HG02973 (cell line): ENCODE measurements around the gene SHFL.

ENCODE experiments used
- ATAC-seq: cut with Tn5 transposase; IDR thresholded peaks from one replicate; pipeline ENCODE4 v1.9.1; 2021; ENCODE audit warnings: moderate library complexity; ENCODE audit not compliant: unreplicated experiment

SHFL gene

GRCh38 chr19:10107817-10108367, 21.8 kb downstream of the SHFL start:
- ATAC-seq = no peak

GRCh38 chr19:10109528-10109927, 23.4 kb downstream of the SHFL start:
- no peak for ATAC-seq

- ATAC-seq = no peak
Measured at GRCh38 chr19:10110076-10110971, 24.2 kb downstream of the SHFL start.

GRCh38 chr19:10110972-10111317, 24.8 kb downstream of the SHFL start:
- ATAC-seq = no peak

- ATAC-seq = no peak
Measured at GRCh38 chr19:10111405-10111811, 25.3 kb downstream of the SHFL start, which contains the start of gene P2RY11. Gene P2RY11, plus strand, starts transcription at chr19:10111693. Its CDS starts 29 bp downstream, at chr19:10111722.

- ATAC-seq = no peak
Measured at GRCh38 chr19:10112037-10112761, 26.1 kb downstream of the SHFL start.

- no peak for ATAC-seq
Measured at GRCh38 chr19:10112895-10113591, 26.9 kb downstream of the SHFL start.

GRCh38 chr19:10113592-10113963, 27.5 kb downstream of the SHFL start:
- ATAC-seq = no peak

- ATAC-seq = no peak
Measured at GRCh38 chr19:10113964-10114650, 28.0 kb downstream of the SHFL start.

- no peak for ATAC-seq
Measured at GRCh38 chr19:10114651-10115391, 28.7 kb downstream of the SHFL start.

GRCh38 chr19:10115392-10116084, 29.4 kb downstream of the SHFL start:
- ATAC-seq = no peak

GRCh38 chr19:10116085-10116865, 30.2 kb downstream of the SHFL start:
- no peak for ATAC-seq

GRCh38 chr19:10116866-10117616, 30.9 kb downstream of the SHFL start:
- ATAC-seq = no peak

- no peak for ATAC-seq
Measured at GRCh38 chr19:10118960-10119359, 32.8 kb downstream of the SHFL start.

GRCh38 chr19:10120538-10121189, 34.5 kb downstream of the SHFL start:
- no peak for ATAC-seq

- ATAC-seq = no peak
Measured at GRCh38 chr19:10122045-10122444, 35.9 kb downstream of the SHFL start.

GRCh38 chr19:10124429-10124828, 38.3 kb downstream of the SHFL start:
- ATAC-seq = no peak
